Fibroblast of lung (primary cell): Measurements from ENCODE around the gene EDA.

ENCODE experiments used
- EZH2 ChIP-seq: IDR thresholded peaks from 2 replicates; pipeline ENCODE4 v1.5.1; 2012; ENCODE audit warnings: low read length, control low read depth, mild to moderate bottlenecking; ENCODE audit errors: missing control alignments
- TF ChIP-seq, protein P1 (sequence below), 2 donors: IDR thresholded peaks in 1 of 2; conservative IDR thresholded peaks in 1 of 2; 1 replicate in 1 of 2; 2 replicates in 1 of 2; pipeline ENCODE4 v1.5.1; 2011 to 2012; ENCODE audit warnings: low read length in 2 of 2, control low read depth in 1 of 2, inconsistent platforms in 1 of 2, low read depth in 1 of 2, mild to moderate bottlenecking in 1 of 2

- TF ChIP-seq, protein P1, sequence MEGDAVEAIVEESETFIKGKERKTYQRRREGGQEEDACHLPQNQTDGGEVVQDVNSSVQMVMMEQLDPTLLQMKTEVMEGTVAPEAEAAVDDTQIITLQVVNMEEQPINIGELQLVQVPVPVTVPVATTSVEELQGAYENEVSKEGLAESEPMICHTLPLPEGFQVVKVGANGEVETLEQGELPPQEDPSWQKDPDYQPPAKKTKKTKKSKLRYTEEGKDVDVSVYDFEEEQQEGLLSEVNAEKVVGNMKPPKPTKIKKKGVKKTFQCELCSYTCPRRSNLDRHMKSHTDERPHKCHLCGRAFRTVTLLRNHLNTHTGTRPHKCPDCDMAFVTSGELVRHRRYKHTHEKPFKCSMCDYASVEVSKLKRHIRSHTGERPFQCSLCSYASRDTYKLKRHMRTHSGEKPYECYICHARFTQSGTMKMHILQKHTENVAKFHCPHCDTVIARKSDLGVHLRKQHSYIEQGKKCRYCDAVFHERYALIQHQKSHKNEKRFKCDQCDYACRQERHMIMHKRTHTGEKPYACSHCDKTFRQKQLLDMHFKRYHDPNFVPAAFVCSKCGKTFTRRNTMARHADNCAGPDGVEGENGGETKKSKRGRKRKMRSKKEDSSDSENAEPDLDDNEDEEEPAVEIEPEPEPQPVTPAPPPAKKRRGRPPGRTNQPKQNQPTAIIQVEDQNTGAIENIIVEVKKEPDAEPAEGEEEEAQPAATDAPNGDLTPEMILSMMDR (conservative IDR thresholded peaks at IDR 0.05 in 1 of 2, IDR thresholded peaks at IDR 0.05 in 1 of 2; ENCODE audit: low read depth in 1 of 2, low read length in 2 of 2): no peak
- TF ChIP-seq EZH2: no peak
These were observed 192.5 kb downstream of the EDA start for GRCh38 chrX:69808375-69808774.
